ENCODE measurements around the gene IL1RL2.

- TF ChIP-seq CTCF (conservative IDR thresholded peaks at IDR 0.05; ENCODE audit: low read depth, low read length) (no peak), EZH2 (IDR thresholded peaks at IDR 0.05; ENCODE audit: borderline replicate concordance, low read depth, low read length, poor library complexity, severe bottlenecking) (no peak)
These were observed 27.5 kb upstream of the IL1RL2 start for GRCh38 chr2:102159295-102159694.
